K562 (cell line): ENCODE measurements around the gene RSRP1. TPM values are rescaled to one million over a fixed set of nuclear protein-coding genes. Genes with fewer than 3 reads are reported as not detected.

Experiments
- ATAC-seq: fragments of 200-7000 bp; cut with Tn5 transposase; 3 replicates; pipeline ENCODE4 v1.9.1; 2020; ENCODE audit warnings: moderate library complexity
- Bru-seq: library from RNA; stranded (reverse); fragments of 400-500 nt; gene quantifications from one replicate; lab custom pipeline; 2021; lab: Mats Ljungman, UMichigan
- BruChase-seq, 2 experiments: library from RNA; stranded (reverse); fragments of 400-500 nt; gene quantifications; one replicate each; lab custom pipeline; 2021; lab: Mats Ljungman, UMichigan
- BruUV-seq: library from RNA; stranded (reverse); fragments of 400-500 nt; replicated peaks from 2 replicates; lab custom pipeline; 2021; lab: Mats Ljungman, UMichigan
- CTCF ChIA-PET: fragments of 300-600 bp; formaldehyde crosslinking; extraction: SDS; loops from one replicate; lab custom pipeline; 2021; ENCODE audit warnings: low intra/inter-chr PET ratio; lab: Yijun Ruan, JAX
- POLR2A ChIA-PET: fragments of 300-600, 350-650 bp; sonication (Branson Sonifier 250); formaldehyde crosslinking; extraction: SDS; loops from one replicate; lab custom pipeline; 2021; ENCODE audit warnings: antibody characterized with exemption, inconsistent platforms; lab: Yijun Ruan, JAX
- DNase-seq, 4 experiments: peaks; one replicate each; pipeline versions ENCODE4 v3.0.0 to v3.0.0-alpha.2; 2011 to 2018; ENCODE audit warnings: low spot score in 3 of 4, mixed read lengths in 3 of 4; ENCODE audit errors: extremely low read depth in 1 of 4
- FAIRE-seq: peaks from 2 replicates; lab custom pipeline; 2011; peaks lifted over from hg19 to GRCh38; lab: Jason Lieb, UNC
- H2AFZ ChIP-seq: 2 replicates; pipeline ENCODE4 v1.6.0; 2011; ENCODE audit warnings: low read depth, low read length, control low read depth, inconsistent platforms
- H3K27ac ChIP-seq: fragments of 200-600 bp; 3 replicates; pipeline ENCODE4 v1.8.0; 2011; ENCODE audit warnings: low read depth, mild to moderate bottlenecking, control low read depth, inconsistent platforms, low read length, moderate library complexity, mixed read lengths; ENCODE audit errors: extremely low read depth
- H3K27me3 ChIP-seq, 2 experiments: fragments of 300-600 bp in 1 of 2; 2 replicates in 1 of 2; 3 replicates in 1 of 2; pipeline versions ENCODE4 v1.6.0 to v1.8.0; 2011; ENCODE audit warnings: inconsistent platforms in 2 of 2, low read length in 2 of 2, mild to moderate bottlenecking in 1 of 2, mixed read lengths in 1 of 2, moderate library complexity in 1 of 2; ENCODE audit not compliant: control insufficient read depth in 2 of 2, insufficient read depth in 2 of 2
- H3K36me3 ChIP-seq: fragments of 300-600 bp; 3 replicates; pipeline ENCODE4 v1.8.0; 2011; ENCODE audit warnings: mild to moderate bottlenecking, low read length, inconsistent platforms; ENCODE audit not compliant: control insufficient read depth, insufficient read depth
- H3K4me1 ChIP-seq, 2 experiments: fragments of 200-600 bp in 1 of 2; replicated peaks in 1 of 2; 2 replicates in 1 of 2; 3 replicates in 1 of 2; pipeline versions ENCODE4 v1.5.1 to v1.8.0; 2011; ENCODE audit warnings: inconsistent platforms in 2 of 2, low read length in 2 of 2, mild to moderate bottlenecking in 1 of 2, mixed read lengths in 1 of 2, moderate library complexity in 1 of 2; ENCODE audit not compliant: control insufficient read depth in 2 of 2, insufficient read depth in 2 of 2
- H3K4me2 ChIP-seq: 2 replicates; pipeline ENCODE4 v1.6.1; 2011; ENCODE audit warnings: low read length, control low read depth, inconsistent platforms, mixed read lengths; ENCODE audit not compliant: insufficient read depth
- H3K4me3 ChIP-seq: fragments of 200-600 bp; sonication (generic), shearing (Covaris generic); 2 replicates; pipeline ENCODE4 v1.5.1; 2016; ENCODE audit warnings: control low read depth, inconsistent platforms
- H3K79me2 ChIP-seq: fragments of 200-600 bp; 3 replicates; pipeline ENCODE4 v1.8.0; 2011; ENCODE audit warnings: low read length, inconsistent platforms; ENCODE audit not compliant: control insufficient read depth, insufficient read depth
- H3K9ac ChIP-seq, 2 experiments: 2 replicates each; pipeline versions ENCODE4 v1.6.0 to v1.6.1; 2011; ENCODE audit warnings: low read depth in 2 of 2, low read length in 2 of 2, control low read depth in 1 of 2, inconsistent platforms in 1 of 2, mild to moderate bottlenecking in 1 of 2, mixed read lengths in 1 of 2; ENCODE audit not compliant: insufficient read depth in 1 of 2
- H3K9me1 ChIP-seq: one replicate; pipeline ENCODE4 v1.6.0; 2011; ENCODE audit warnings: inconsistent platforms, mild to moderate bottlenecking, low read length, moderate library complexity; ENCODE audit not compliant: control insufficient read depth, insufficient read depth
- H3K9me3 ChIP-seq: replicated peaks from 2 replicates; pipeline ENCODE4 v1.5.1; 2011; ENCODE audit warnings: low read depth, low read length, inconsistent platforms; ENCODE audit not compliant: control insufficient read depth, insufficient read depth
- H4K20me1 ChIP-seq: replicated peaks from 2 replicates; pipeline ENCODE4 v1.6.1; 2011; ENCODE audit warnings: low read length, inconsistent platforms, mixed read lengths; ENCODE audit not compliant: control insufficient read depth, insufficient read depth
- EP400 ChIP-seq: fragments of 450-650 bp; IDR thresholded peaks from 2 replicates; pipeline ENCODE4 v1.6.1; 2017; ENCODE audit warnings: antibody characterized with exemption, mild to moderate bottlenecking, moderate library complexity
- KLF1 ChIP-seq: fragments of 450-650 bp; IDR thresholded peaks from 2 replicates; pipeline ENCODE4 v1.6.1; 2016; ENCODE audit warnings: missing genetic modification characterization, missing compliant biosample characterization
- RCOR1 ChIP-seq, 2 experiments: IDR thresholded peaks; 2 replicates each; pipeline ENCODE4 v1.6.1; 2012; ENCODE audit warnings: low read depth in 2 of 2, low read length in 2 of 2, borderline replicate concordance in 1 of 2, improper control_type of control experiment in 1 of 2
- RFX1 ChIP-seq: fragments of 450-650 bp; IDR thresholded peaks from 2 replicates; pipeline ENCODE4 v1.6.1; 2016; ENCODE audit warnings: mild to moderate bottlenecking, moderate library complexity
- ZBTB33 ChIP-seq: sonication (generic); formaldehyde crosslinking; IDR thresholded peaks from 2 replicates; pipeline ENCODE4 v1.8.1; 2023; ENCODE audit warnings: mild to moderate bottlenecking, missing genetic modification reagents
- ZNF507 ChIP-seq: conservative IDR thresholded peaks from 2 replicates; pipeline ENCODE4 v1.6.1; 2017; ENCODE audit warnings: missing genetic modification characterization, missing compliant biosample characterization
- WGBS: fragments of 100-300 bp; shearing (Covaris generic); methylation state at CpG from one replicate; pipeline ENCODE4 v1.1.6; 2016; ENCODE audit warnings: low coverage, mixed read lengths; ENCODE audit not compliant: insufficient coverage; ENCODE audit errors: missing lambda C conversion rate; 5-methylcytosine and 5-hydroxymethylcytosine counted together
- in situ Hi-C: fragments of 300-500 bp; cut with MboI; formaldehyde crosslinking; loops from 4 replicates; pipeline ENCODE4 v1.15.0; 2018; ENCODE audit warnings: inconsistent platforms, mixed read lengths
- intact Hi-C: fragments of 100-400 bp; cut with micrococcal nuclease; formaldehyde crosslinking; loops from 2 replicates; pipeline ENCODE4 v1.14.2; 2022
- long read RNA-seq, 3 experiments: library from polyadenylated mRNA in 2 of 3; library from RNA in 1 of 3; unstranded in 2 of 3; stranded (forward) in 1 of 3; transcript quantifications; one replicate each; pipeline ENCODE4 v2.0.0, GENCODE V29; 2019 to 2022
- polyA minus RNA-seq, 3 experiments: library from RNA; depleted of rRNA, polyadenylated mRNA; stranded (reverse); fragments of >200 nt; gene quantifications; 2 replicates each; pipeline ENCODE4 v1.2.3, GENCODE V29; 2011
- polyA plus RNA-seq, 8 experiments: library from polyadenylated mRNA; depleted of rRNA in 4 of 8; stranded (reverse) in 5 of 8; unstranded in 3 of 8; fragments of >200 nt; fragmentation: Nextera tagmentation in 2 of 8; fragmentation: Illumina TruSeq in 1 of 8; extraction: Ambion mirVana in 2 of 8; extraction: Trizol in 1 of 8; gene quantifications; 2 replicates each; pipeline versions ENCODE4 v1.2.1 to v1.2.3, GENCODE V29; 2011 to 2014; ENCODE audit warnings: inconsistent platforms in 1 of 8, missing spikeins in 1 of 8
- total RNA-seq, 7 experiments: library from RNA; depleted of rRNA in 6 of 7; stranded (reverse); fragments of >200 nt in 6 of 7; fragmentation: Illumina TruSeq in 2 of 7; extraction: Trizol in 2 of 7; gene quantifications; 2 replicates each; pipeline versions ENCODE4 v1.2.1 to v1.2.3, GENCODE V29; 2011 to 2021; ENCODE audit warnings: low replicate concordance in 1 of 7
- TF ChIP-seq, protein P1 (sequence below), 2 experiments: fragments of 450-650 bp; IDR thresholded peaks; 2 replicates each; pipeline ENCODE4 v1.6.1; 2018; ENCODE audit warnings: mild to moderate bottlenecking in 2 of 2, low read depth in 1 of 2; ENCODE audit not compliant: partially characterized antibody in 2 of 2

The RSRP1 gene, protein sequence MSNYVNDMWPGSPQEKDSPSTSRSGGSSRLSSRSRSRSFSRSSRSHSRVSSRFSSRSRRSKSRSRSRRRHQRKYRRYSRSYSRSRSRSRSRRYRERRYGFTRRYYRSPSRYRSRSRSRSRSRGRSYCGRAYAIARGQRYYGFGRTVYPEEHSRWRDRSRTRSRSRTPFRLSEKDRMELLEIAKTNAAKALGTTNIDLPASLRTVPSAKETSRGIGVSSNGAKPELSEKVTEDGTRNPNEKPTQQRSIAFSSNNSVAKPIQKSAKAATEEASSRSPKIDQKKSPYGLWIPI
- 639 and 767 TPM in 2 replicates for total RNA-seq (2011; cell fraction: chromatin; rRNA removed; ENCODE audit: low replicate concordance)
- 540 and 629 TPM in 2 replicates for total RNA-seq (2011; cell fraction: nucleolus; rRNA removed)
- total RNA-seq (2011; cell fraction: nucleoplasm; rRNA removed) = 507 and 548 TPM in 2 replicates
- 130 and 138 TPM in 2 replicates for total RNA-seq (2014; rRNA removed)
- 180 and 197 TPM in 2 replicates for total RNA-seq (2014; rRNA removed; fragmentation: Illumina TruSeq; extraction: Trizol)
- total RNA-seq (2015; rRNA removed; fragmentation: Illumina TruSeq; extraction: Trizol) = 164 and 183 TPM in 2 replicates
- 146 and 159 TPM in 2 replicates for total RNA-seq (2021)
- polyA plus RNA-seq (2011; rRNA removed) = 195 and 220 TPM in 2 replicates
- polyA plus RNA-seq (2011; cell fraction: cytosol; rRNA removed) = 55.7 and 97.9 TPM in 2 replicates
- polyA plus RNA-seq (2011; cell fraction: nucleus; rRNA removed) = 585 and 591 TPM in 2 replicates
- 148 and 265 TPM in 2 replicates for polyA plus RNA-seq (2012)
- polyA plus RNA-seq (2014; fragmentation: Illumina TruSeq; extraction: Trizol) = 96.2 and 113 TPM in 2 replicates
- polyA plus RNA-seq (2014; fragmentation: Nextera tagmentation; extraction: Ambion mirVana) = 10 to 100 TPM; 27.2 to 35.0 TPM
- polyA plus RNA-seq (2014; rRNA removed) = 237 and 283 TPM in 2 replicates
- 155 and 167 TPM in 2 replicates for polyA minus RNA-seq (2011; rRNA and poly(A)+ RNA removed)
- polyA minus RNA-seq (2011; cell fraction: cytosol; rRNA and poly(A)+ RNA removed) = 71.5 and 87.6 TPM in 2 replicates
- polyA minus RNA-seq (2011; cell fraction: nucleus; rRNA and poly(A)+ RNA removed) = 323 and 418 TPM in 2 replicates
- percentile 99 among the genes with signal in this experiment for Bru-seq, nascent RNA
- percentile 99 among the genes with signal in this experiment for BruChase-seq, experiment 1, labeled RNA remaining after a 2-hour chase
- BruChase-seq, experiment 2, labeled RNA remaining after a 6-hour chase = percentile 98 among the genes with signal in this experiment
- long read RNA-seq, experiment 1, partial matches to known transcripts = 6 of 111 reads
- long read RNA-seq, experiment 1, other reads (novel, unspliced or antisense) = 96 of 111 reads
- long read RNA-seq, experiment 2, transcript RSRP1-201 (5 exons, 1,502 nt) = major isoform, 10 of 38 reads
- long read RNA-seq, experiment 2, partial matches to known transcripts = 5 of 38 reads
- long read RNA-seq, experiment 2, other reads (novel, unspliced or antisense) = 21 of 38 reads
- long read RNA-seq, experiment 3, partial matches to known transcripts = 2 of 13 reads
- long read RNA-seq, experiment 3, other reads (novel, unspliced or antisense) = 8 of 13 reads

GRCh38 chr1:25247024-25247828, at the start of gene RSRP1:
Gene RSRP1, minus strand, starts transcription at chr1:25247454. Its CDS starts 491 bp downstream, at chr1:25246963.
- H3K4me2 ChIP-seq = peak within 1 kb of the TSS; percentile 98
- ChIA-PET POLR2A (interaction anchor here (0.6 to 7.9 kb wide), 21 partner anchors 9 to 561 kb away, joined by 3 to 107 read pairs (median 4); partner anchors contain the start of genes MACO1 and SYF2), CTCF (interaction anchor here (0.6 kb wide), 1 partner anchor 206 kb away, joined by 3 read pairs; no protein-coding TSS in a partner anchor)
- H4K20me1 ChIP-seq = peaks cover 27% of the 10 kb centered on the region
- WGBS = under 1% methylated on average over 74 of the region's 79 CpGs
- H3K4me3 ChIP-seq = peak within 1 kb of the TSS; percentile 69
- H3K27me3 ChIP-seq = no peaks in the 10 kb centered on the region
- peaks cover 51% of the 10 kb centered on the region for H3K79me2 ChIP-seq
- ATAC-seq = peak; percentile 90
- no peaks in the 10 kb centered on the region for H3K9me3 ChIP-seq
- H3K4me1 ChIP-seq = peaks cover 21 to 32% of the 10 kb centered on the region in 2 experiments
- H2AFZ ChIP-seq = peak within 1 kb of the TSS; percentile 89
- DNase-seq = peak; percentile 100
- FAIRE-seq = peak; percentile 93
- no peaks in the 10 kb centered on the region for H3K9me1 ChIP-seq
- H3K27ac ChIP-seq = peak within 1 kb of the TSS; percentile 93
- peaks cover 46% of the 10 kb centered on the region for H3K36me3 ChIP-seq
- intact Hi-C loops = loop anchor here (10.0 kb wide), 1 partner anchor 148 kb away; no protein-coding TSS in a partner anchor
- peak within 1 kb of the TSS; percentile 93 to 99 for H3K9ac ChIP-seq
- TSS peak; percentile 81 for BruUV-seq
- in situ Hi-C loops = no loop called here
- TF ChIP-seq ZNF507 = no peak
- TF ChIP-seq ZBTB33 (CRISPR knock-in tag) = no peak
- peak; percentile 82 for TF ChIP-seq RFX1
- peak; percentile 16 to 45; a peak in 3 of 4 replicates for TF ChIP-seq RCOR1 (IDR thresholded peaks at IDR 0.05; ENCODE audit: borderline replicate concordance in 1 of 2, low read depth in 2 of 2, low read length in 2 of 2)
- TF ChIP-seq, protein P1, sequence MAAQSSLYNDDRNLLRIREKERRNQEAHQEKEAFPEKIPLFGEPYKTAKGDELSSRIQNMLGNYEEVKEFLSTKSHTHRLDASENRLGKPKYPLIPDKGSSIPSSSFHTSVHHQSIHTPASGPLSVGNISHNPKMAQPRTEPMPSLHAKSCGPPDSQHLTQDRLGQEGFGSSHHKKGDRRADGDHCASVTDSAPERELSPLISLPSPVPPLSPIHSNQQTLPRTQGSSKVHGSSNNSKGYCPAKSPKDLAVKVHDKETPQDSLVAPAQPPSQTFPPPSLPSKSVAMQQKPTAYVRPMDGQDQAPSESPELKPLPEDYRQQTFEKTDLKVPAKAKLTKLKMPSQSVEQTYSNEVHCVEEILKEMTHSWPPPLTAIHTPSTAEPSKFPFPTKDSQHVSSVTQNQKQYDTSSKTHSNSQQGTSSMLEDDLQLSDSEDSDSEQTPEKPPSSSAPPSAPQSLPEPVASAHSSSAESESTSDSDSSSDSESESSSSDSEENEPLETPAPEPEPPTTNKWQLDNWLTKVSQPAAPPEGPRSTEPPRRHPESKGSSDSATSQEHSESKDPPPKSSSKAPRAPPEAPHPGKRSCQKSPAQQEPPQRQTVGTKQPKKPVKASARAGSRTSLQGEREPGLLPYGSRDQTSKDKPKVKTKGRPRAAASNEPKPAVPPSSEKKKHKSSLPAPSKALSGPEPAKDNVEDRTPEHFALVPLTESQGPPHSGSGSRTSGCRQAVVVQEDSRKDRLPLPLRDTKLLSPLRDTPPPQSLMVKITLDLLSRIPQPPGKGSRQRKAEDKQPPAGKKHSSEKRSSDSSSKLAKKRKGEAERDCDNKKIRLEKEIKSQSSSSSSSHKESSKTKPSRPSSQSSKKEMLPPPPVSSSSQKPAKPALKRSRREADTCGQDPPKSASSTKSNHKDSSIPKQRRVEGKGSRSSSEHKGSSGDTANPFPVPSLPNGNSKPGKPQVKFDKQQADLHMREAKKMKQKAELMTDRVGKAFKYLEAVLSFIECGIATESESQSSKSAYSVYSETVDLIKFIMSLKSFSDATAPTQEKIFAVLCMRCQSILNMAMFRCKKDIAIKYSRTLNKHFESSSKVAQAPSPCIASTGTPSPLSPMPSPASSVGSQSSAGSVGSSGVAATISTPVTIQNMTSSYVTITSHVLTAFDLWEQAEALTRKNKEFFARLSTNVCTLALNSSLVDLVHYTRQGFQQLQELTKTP (IDR thresholded peaks at IDR 0.05; ENCODE audit: low read depth in 1 of 2, partially characterized antibody in 2 of 2) = peak in 1 of 2 experiments; percentile 87
- TF ChIP-seq EP400 = peak; percentile 93
- TF ChIP-seq KLF1 = peak; percentile 95
